Ovary (tissue), 9 donors: ENCODE results near the gene CPLANE1. TPM values are rescaled to one million over a fixed set of nuclear protein-coding genes. Genes with fewer than 3 reads are reported as not detected.

ENCODE experiments used
- DNase-seq, 5 donors: peaks; one replicate each; pipeline ENCODE4 v3.0.0-alpha.2; 2019 to 2020
- H3K27ac ChIP-seq, 2 donors: fragments of 200-600 bp; one replicate each; pipeline versions ENCODE4 v1.5.1 to v1.8.0; 2019 to 2022
- H3K27me3 ChIP-seq: fragments of 200-600 bp; one replicate; pipeline ENCODE4 v1.8.0; 2022
- H3K36me3 ChIP-seq: fragments of 200-600 bp; sonication (generic); one replicate; pipeline ENCODE4 v1.5.1; 2019
- H3K4me1 ChIP-seq: one replicate; pipeline ENCODE4 v1.8.1; 2013; ENCODE audit warnings: mild to moderate bottlenecking, moderate library complexity; ENCODE audit not compliant: insufficient read depth
- H3K4me3 ChIP-seq: fragments of 200-600 bp; sonication (generic); one replicate; pipeline ENCODE4 v1.5.1; 2017
- H3K9me3 ChIP-seq, 2 donors: fragments of 200-600 bp in 1 of 2; sonication (generic) in 1 of 2; one replicate each; pipeline versions ENCODE4 v1.5.1 to v1.8.1; 2013 to 2019; ENCODE audit warnings: mild to moderate bottlenecking in 1 of 2, moderate library complexity in 1 of 2
- EP300 ChIP-seq: sonication (generic); formaldehyde crosslinking; IDR thresholded peaks from one replicate; pipeline ENCODE4 v1.6.1; 2017; ENCODE audit warnings: antibody characterized with exemption
- POLR2A ChIP-seq: fragments of 450-650 bp; IDR thresholded peaks from one replicate; pipeline ENCODE4 v1.6.1; 2017; ENCODE audit warnings: antibody characterized with exemption, mild to moderate bottlenecking, moderate library complexity
- WGBS, 3 donors: extraction: QIAGEN DNeasy Blood & Tissue Kit in 1 of 3; methylation state at CpG; one replicate each; pipeline versions ENCODE4 v1.1.5 to v1.1.7; 2013 to 2017; 5-methylcytosine and 5-hydroxymethylcytosine counted together
- intact Hi-C, 4 donors: fragments of 100-400 bp; cut with DNase I; formaldehyde crosslinking; loops; one replicate each; pipeline versions ENCODE4 v1.11.0 to v1.15.1; 2022 to 2023
- polyA plus RNA-seq, 2 donors: library from polyadenylated mRNA; stranded (reverse); fragments of 200-250 nt in 1 of 2; fragments of 350-450 nt in 1 of 2; fragmentation: Illumina TruSeq in 1 of 2; extraction: RNeasy Lipid Tissue Mini Kit (QIAGEN cat#74804) in 1 of 2; gene quantifications; one replicate each; pipeline ENCODE4 v1.2.3, GENCODE V29; 2013 to 2014
- total RNA-seq, 7 donors: library from RNA; depleted of rRNA in 2 of 7; stranded (reverse); fragments of >200 nt in 2 of 7; fragmentation: NEBNext Ultra II Directional in 3 of 7; extraction: Animal tissue kit (Norgen Biotek cat#: 25700) in 3 of 7; gene quantifications; one replicate each; pipeline versions ENCODE4 v1.1.0 to v1.2.4, GENCODE V29; 2016 to 2023
- TF ChIP-seq, protein P1 (sequence below), 3 donors: fragments of 450-650 bp in 2 of 3; fragments of 200-600 bp in 1 of 3; IDR thresholded peaks; one replicate each; pipeline versions ENCODE4 v1.5.1 to v1.8.0; 2016 to 2022; ENCODE audit warnings: antibody characterized with exemption in 3 of 3, mild to moderate bottlenecking in 1 of 3
- donor health status: DM: no; HTN: no; CAD: no; lungs with moderate emphysema.
- donor health status: DM: no; HTN: no; CAD: no.
- donor health status: Bipolar disorder and iron deficiency.
- donor health status: DM: yes; HTN: yes; CAD: no.
- donor health status: DM: no; HTN: no; CAD: no.
- donor health status: DM: yes; HTN: yes; CAD: no.

The CPLANE1 gene
- total and polyA plus RNA-seq, 9 donors = 5.4 to 39.2 (median 22.5) TPM

DNA sequence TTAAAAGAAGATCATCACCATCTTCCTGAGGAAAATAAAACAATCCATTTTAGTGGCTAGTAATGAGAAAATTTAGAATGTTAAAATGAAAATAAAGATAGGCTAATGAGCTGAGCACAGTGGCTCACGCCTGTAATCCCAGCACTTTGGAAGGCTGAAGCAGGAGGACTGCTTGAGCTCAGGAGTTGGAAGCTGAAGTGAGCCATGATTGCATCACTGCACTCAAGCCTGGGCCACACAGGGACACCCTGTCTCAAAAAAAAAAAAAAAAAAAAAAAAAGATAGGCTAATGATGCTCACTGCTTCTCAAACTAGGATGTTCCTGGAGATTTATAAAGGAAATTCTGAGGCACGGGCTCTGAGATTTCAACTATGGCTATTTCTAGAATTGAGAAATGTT, 50.3 kb downstream of the CPLANE1 start:
- Histone ChIP-seq H3K4me1 (no peaks in the 10 kb centered on the region), H3K27me3 (no peaks in the 10 kb centered on the region), H3K36me3 (no peaks in the 10 kb centered on the region), H3K27ac (no peak overlapping the region), H3K9me3 (no peaks in the 10 kb centered on the region), H3K4me3 (no peak overlapping the region)
- DNase-seq = no peak
- TF ChIP-seq, protein P1, sequence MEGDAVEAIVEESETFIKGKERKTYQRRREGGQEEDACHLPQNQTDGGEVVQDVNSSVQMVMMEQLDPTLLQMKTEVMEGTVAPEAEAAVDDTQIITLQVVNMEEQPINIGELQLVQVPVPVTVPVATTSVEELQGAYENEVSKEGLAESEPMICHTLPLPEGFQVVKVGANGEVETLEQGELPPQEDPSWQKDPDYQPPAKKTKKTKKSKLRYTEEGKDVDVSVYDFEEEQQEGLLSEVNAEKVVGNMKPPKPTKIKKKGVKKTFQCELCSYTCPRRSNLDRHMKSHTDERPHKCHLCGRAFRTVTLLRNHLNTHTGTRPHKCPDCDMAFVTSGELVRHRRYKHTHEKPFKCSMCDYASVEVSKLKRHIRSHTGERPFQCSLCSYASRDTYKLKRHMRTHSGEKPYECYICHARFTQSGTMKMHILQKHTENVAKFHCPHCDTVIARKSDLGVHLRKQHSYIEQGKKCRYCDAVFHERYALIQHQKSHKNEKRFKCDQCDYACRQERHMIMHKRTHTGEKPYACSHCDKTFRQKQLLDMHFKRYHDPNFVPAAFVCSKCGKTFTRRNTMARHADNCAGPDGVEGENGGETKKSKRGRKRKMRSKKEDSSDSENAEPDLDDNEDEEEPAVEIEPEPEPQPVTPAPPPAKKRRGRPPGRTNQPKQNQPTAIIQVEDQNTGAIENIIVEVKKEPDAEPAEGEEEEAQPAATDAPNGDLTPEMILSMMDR (IDR thresholded peaks at IDR 0.05) = no peak
- TF ChIP-seq POLR2A = no peak
- TF ChIP-seq EP300 = no peak
- intact Hi-C loops = no loop called here
- WGBS, 3 donors = 85 to 91% (median 87%) methylated on average over 2 of the region's 2 CpGs

DNA sequence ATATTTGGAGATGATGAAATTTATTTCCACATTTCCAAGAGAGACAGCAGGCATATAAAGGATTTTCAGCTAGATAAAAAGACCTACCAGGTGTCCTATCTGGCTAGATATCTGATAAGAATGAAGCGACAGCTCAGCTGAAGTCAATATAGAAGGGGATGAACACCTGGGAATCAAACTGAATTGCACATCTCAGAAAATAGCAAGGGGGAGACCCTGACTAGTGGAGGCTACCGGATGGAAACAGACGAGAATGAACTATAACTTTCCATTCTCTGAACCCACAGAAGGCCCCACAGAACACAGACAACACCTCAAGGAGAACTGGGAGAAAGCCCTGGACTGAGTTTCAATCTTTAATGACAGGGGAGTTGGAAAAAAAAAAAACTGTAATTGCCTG, 51.1 kb downstream of the CPLANE1 start:
- Histone ChIP-seq H3K36me3 (no peaks in the 10 kb centered on the region), H3K27me3 (no peaks in the 10 kb centered on the region), H3K27ac (no peak overlapping the region), H3K4me1 (no peaks in the 10 kb centered on the region), H3K9me3 (no peaks in the 10 kb centered on the region), H3K4me3 (no peak overlapping the region)
- intact Hi-C loops = no loop called here
- DNase-seq = no peak
- TF ChIP-seq POLR2A (no peak), EP300 (no peak)
- TF ChIP-seq, protein P1 (IDR thresholded peaks at IDR 0.05) = no peak
- 81 to 86% (median 83%) methylated on average over 3 of the region's 3 CpGs for WGBS, 3 donors

DNA sequence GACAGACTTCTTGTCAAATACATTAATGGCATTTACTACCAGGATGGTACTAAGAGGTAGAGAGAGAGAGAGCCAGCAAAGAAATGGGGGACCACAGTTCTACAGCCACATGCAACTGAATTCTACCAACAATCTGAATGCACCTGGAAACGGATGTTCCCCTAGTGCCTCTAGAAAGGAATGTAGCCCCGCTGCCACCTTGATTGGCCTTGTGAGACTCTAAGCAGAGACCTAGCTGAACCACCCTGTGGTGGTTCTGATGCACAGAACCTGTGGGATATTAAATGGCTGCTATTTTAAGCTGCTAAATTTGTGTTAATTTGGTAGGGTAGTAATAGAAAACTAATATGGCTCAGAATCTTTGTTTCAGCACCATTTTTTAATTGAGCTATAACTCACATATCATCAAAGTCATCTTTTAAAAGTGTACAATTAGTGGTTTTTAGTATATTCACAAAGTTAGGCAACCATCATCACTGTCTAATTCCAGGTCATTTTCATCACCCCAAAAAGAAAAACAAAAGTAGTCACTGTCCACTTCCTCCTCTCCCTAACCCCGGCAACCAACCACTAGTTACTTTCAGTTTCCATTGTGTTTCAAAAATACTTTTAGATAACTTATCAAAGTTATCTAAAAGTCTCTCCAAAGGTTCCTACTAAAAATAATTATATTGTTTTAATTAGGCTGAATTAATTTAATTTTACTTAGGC, 51.7 kb downstream of the CPLANE1 start:
- no peaks in the 10 kb centered on the region for H3K9me3 ChIP-seq
- TF ChIP-seq EP300 (no peak), POLR2A (no peak)
- TF ChIP-seq, protein P1 (IDR thresholded peaks at IDR 0.05) = no peak
- intact Hi-C loops = no loop called here
- H3K27me3 ChIP-seq = no peaks in the 10 kb centered on the region
- WGBS, 3 donors = 67 to 74% (median 69%) methylated on average over 3 of the region's 3 CpGs
- DNase-seq = no peak
- no peaks in the 10 kb centered on the region for H3K4me1 ChIP-seq
- H3K36me3 ChIP-seq = no peaks in the 10 kb centered on the region
- H3K27ac ChIP-seq = no peak overlapping the region
- H3K4me3 ChIP-seq = no peak overlapping the region

DNA sequence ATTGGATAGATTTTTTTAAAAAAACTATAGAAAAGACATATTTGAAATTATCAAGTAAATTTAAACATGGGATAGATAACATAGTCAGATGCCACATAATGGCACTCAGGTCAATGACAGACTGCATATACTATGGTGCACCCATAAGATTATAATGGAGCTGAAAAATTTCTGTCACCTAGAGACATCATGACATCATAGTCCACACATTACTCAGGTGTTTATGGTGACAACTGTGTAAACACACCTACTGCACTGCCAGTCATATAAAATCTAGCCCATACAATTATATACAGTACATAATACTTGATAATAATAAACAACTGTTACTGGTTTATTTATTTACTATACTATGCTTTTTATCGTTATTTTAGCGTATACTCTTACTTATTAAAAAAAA, 58.6 kb downstream of the CPLANE1 start:
- H3K4me1 ChIP-seq = no peaks in the 10 kb centered on the region
- intact Hi-C loops = no loop called here
- H3K4me3 ChIP-seq = no peak overlapping the region
- no peaks in the 10 kb centered on the region for H3K9me3 ChIP-seq
- TF ChIP-seq POLR2A (no peak), EP300 (no peak)
- TF ChIP-seq, protein P1 (IDR thresholded peaks at IDR 0.05) = no peak
- H3K27ac ChIP-seq = no peak overlapping the region
- H3K36me3 ChIP-seq = no peaks in the 10 kb centered on the region
- no peaks in the 10 kb centered on the region for H3K27me3 ChIP-seq
- 96 to 98% (median 98%) methylated on average over 2 of the region's 2 CpGs for WGBS, 3 donors
- DNase-seq = no peak
